PC-9 (cell line): ENCODE results near the gene ENPP3.

Experiments used
- EZH2 ChIP-seq: fragments of 200-600 bp; sonication (generic); IDR thresholded peaks from 2 replicates; pipeline ENCODE4 v1.8.0; 2017; ENCODE audit warnings: antibody characterized with exemption, low read depth
- TF ChIP-seq, protein P1 (sequence below): fragments of 200-600 bp; sonication (generic); conservative IDR thresholded peaks from 2 replicates; pipeline ENCODE4 v1.6.1; 2017; ENCODE audit warnings: mixed run types, antibody characterized with exemption, mild to moderate bottlenecking, moderate library complexity

DNA sequence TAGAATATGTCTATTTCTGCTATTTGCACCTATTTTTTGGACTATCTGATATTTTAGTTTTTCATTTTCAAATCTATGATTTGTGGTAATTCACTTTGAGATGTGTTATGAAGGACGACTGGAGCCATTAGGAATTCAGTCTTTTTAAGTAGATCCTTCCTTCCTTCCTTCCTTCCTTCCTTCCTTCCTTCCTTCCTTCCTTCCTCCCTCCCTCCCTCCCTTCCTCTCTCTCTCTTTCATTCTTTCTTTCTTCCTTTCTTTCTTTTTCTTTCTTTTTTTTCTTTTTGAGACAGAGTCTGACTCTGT, 124.6 kb downstream of the ENPP3 start:
- TF ChIP-seq, protein P1, sequence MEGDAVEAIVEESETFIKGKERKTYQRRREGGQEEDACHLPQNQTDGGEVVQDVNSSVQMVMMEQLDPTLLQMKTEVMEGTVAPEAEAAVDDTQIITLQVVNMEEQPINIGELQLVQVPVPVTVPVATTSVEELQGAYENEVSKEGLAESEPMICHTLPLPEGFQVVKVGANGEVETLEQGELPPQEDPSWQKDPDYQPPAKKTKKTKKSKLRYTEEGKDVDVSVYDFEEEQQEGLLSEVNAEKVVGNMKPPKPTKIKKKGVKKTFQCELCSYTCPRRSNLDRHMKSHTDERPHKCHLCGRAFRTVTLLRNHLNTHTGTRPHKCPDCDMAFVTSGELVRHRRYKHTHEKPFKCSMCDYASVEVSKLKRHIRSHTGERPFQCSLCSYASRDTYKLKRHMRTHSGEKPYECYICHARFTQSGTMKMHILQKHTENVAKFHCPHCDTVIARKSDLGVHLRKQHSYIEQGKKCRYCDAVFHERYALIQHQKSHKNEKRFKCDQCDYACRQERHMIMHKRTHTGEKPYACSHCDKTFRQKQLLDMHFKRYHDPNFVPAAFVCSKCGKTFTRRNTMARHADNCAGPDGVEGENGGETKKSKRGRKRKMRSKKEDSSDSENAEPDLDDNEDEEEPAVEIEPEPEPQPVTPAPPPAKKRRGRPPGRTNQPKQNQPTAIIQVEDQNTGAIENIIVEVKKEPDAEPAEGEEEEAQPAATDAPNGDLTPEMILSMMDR: no peak
- TF ChIP-seq EZH2: no peak
